ENCODE results near the gene MICU2. TPM values are rescaled to one million over a fixed set of nuclear protein-coding genes. Genes with fewer than 3 reads are reported as not detected.

Gene MICU2
- total RNA-seq, 1 donor from 2014 or later: 27.4 TPM

GRCh38 chr13:21546372-21546771 lies 57.6 kb downstream of the MICU2 start:
- no peak for DNase-seq (ENCODE audit: low spot score)
- no peaks in the 10 kb centered on the region for H3K9me3 Mint-ChIP-seq (ENCODE audit: low read depth)
- peaks cover 25% of the 10 kb centered on the region for H3K4me1 Mint-ChIP-seq (ENCODE audit: low read depth)
- H3K27ac Mint-ChIP-seq (ENCODE audit: unreplicated experiment): peak overlapping the region; percentile 14
- peaks cover 5% of the 10 kb centered on the region for H3K36me3 Mint-ChIP-seq (ENCODE audit: low read depth)
- no peak for TF ChIP-seq CTCF (IDR thresholded peaks at IDR 0.05)
- no peaks in the 10 kb centered on the region for H3K27me3 Mint-ChIP-seq (ENCODE audit: low read depth)
- H3K4me3 Mint-ChIP-seq (ENCODE audit: unreplicated experiment): no peak overlapping the region

- H3K36me3 Mint-ChIP-seq (ENCODE audit: low read depth): peaks cover 5% of the 10 kb centered on the region
- DNase-seq (ENCODE audit: low spot score): no peak
- H3K4me1 Mint-ChIP-seq (ENCODE audit: low read depth): peaks cover 35% of the 10 kb centered on the region
- no peak overlapping the region for H3K27ac Mint-ChIP-seq (ENCODE audit: unreplicated experiment)
- TF ChIP-seq CTCF (IDR thresholded peaks at IDR 0.05): no peak
- no peaks in the 10 kb centered on the region for H3K9me3 Mint-ChIP-seq (ENCODE audit: low read depth)
- no peaks in the 10 kb centered on the region for H3K27me3 Mint-ChIP-seq (ENCODE audit: low read depth)
- H3K4me3 Mint-ChIP-seq (ENCODE audit: unreplicated experiment): no peak overlapping the region
These were observed 59.5 kb downstream of the MICU2 start for GRCh38 chr13:21544515-21544914.

- H3K27me3 Mint-ChIP-seq (ENCODE audit: low read depth): no peaks in the 10 kb centered on the region
- no peak for TF ChIP-seq CTCF (IDR thresholded peaks at IDR 0.05)
- DNase-seq (ENCODE audit: low spot score): no peak
- no peaks in the 10 kb centered on the region for H3K9me3 Mint-ChIP-seq (ENCODE audit: low read depth)
- no peak overlapping the region for H3K4me3 Mint-ChIP-seq (ENCODE audit: unreplicated experiment)
- peaks cover 35% of the 10 kb centered on the region for H3K4me1 Mint-ChIP-seq (ENCODE audit: low read depth)
- H3K36me3 Mint-ChIP-seq (ENCODE audit: low read depth): peaks cover 13% of the 10 kb centered on the region
- peak overlapping the region; percentile 32 for H3K27ac Mint-ChIP-seq (ENCODE audit: unreplicated experiment)
These were observed 61.4 kb downstream of the MICU2 start for GRCh38 chr13:21542563-21542962.

GRCh38 chr13:21541980-21542379 lies 62.0 kb downstream of the MICU2 start:
- Mint-ChIP-seq H3K4me3 (ENCODE audit: unreplicated experiment) (no peak overlapping the region), H3K36me3 (ENCODE audit: low read depth) (peaks cover 15% of the 10 kb centered on the region), H3K27me3 (ENCODE audit: low read depth) (no peaks in the 10 kb centered on the region), H3K4me1 (ENCODE audit: low read depth) (peaks cover 35% of the 10 kb centered on the region), H3K27ac (ENCODE audit: unreplicated experiment) (peak overlapping the region; percentile 32), H3K9me3 (ENCODE audit: low read depth) (no peaks in the 10 kb centered on the region)
- DNase-seq (ENCODE audit: low spot score): no peak
- no peak for TF ChIP-seq CTCF (IDR thresholded peaks at IDR 0.05)

DNA sequence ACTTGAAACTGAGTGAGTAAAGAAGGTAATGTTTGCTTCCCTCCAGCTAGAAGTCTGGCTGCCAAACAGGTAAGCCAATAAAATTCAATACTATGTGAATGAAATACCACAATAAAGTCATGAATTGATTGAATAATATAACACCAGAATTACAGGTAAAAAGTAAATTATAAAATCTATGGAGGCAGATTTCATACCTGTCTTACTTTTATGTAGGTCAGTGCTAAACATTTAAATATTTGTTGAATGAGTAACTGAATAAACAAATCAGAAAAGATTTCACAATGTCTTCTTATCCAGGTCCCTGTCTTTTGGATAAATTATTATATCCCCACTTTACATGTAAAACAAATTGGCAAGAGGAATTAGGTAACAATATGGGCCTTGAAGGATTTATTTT lies 62.7 kb downstream of the MICU2 start:
- H3K4me3 Mint-ChIP-seq (ENCODE audit: unreplicated experiment): no peak overlapping the region
- H3K27me3 Mint-ChIP-seq (ENCODE audit: low read depth): no peaks in the 10 kb centered on the region
- peaks cover 35% of the 10 kb centered on the region for H3K4me1 Mint-ChIP-seq (ENCODE audit: low read depth)
- no peak overlapping the region for H3K27ac Mint-ChIP-seq (ENCODE audit: unreplicated experiment)
- no peak for DNase-seq (ENCODE audit: low spot score)
- no peaks in the 10 kb centered on the region for H3K9me3 Mint-ChIP-seq (ENCODE audit: low read depth)
- TF ChIP-seq CTCF (IDR thresholded peaks at IDR 0.05): no peak
- peaks cover 17% of the 10 kb centered on the region for H3K36me3 Mint-ChIP-seq (ENCODE audit: low read depth)

Data from chondrocyte (in vitro differentiated cells).